H9 (cell line): ENCODE measurements around the gene CELF4. TPM values are rescaled to one million over a fixed set of nuclear protein-coding genes. Genes with fewer than 3 reads are reported as not detected.

Experiments used
- DNase-seq: peaks from one replicate; pipeline ENCODE4 v3.0.0-alpha.2; 2017
- H2AFZ ChIP-seq: one replicate; pipeline ENCODE4 v1.6.1; 2013; ENCODE audit warnings: mild to moderate bottlenecking, low read length, control low read depth, moderate library complexity
- H2AK5ac ChIP-seq: 2 replicates; pipeline ENCODE4 v1.6.1; 2013; ENCODE audit warnings: low read length, control low read depth, mixed read lengths; ENCODE audit not compliant: insufficient read length
- H2BK120ac ChIP-seq: one replicate; pipeline ENCODE4 v1.6.1; 2013; ENCODE audit warnings: low read depth, mild to moderate bottlenecking, low read length, control low read depth, inconsistent platforms; ENCODE audit not compliant: poor library complexity, severe bottlenecking
- H2BK12ac ChIP-seq: 2 replicates; pipeline ENCODE4 v1.6.1; 2013; ENCODE audit warnings: low read length, control low read depth, mixed read lengths, low read depth; ENCODE audit not compliant: insufficient read length
- H2BK15ac ChIP-seq: 2 replicates; pipeline ENCODE4 v1.6.1; 2013; ENCODE audit warnings: low read depth, low read length, control low read depth
- H2BK20ac ChIP-seq: one replicate; pipeline ENCODE4 v1.6.1; 2013; ENCODE audit warnings: low read depth, mild to moderate bottlenecking, low read length, control low read depth, inconsistent platforms; ENCODE audit not compliant: poor library complexity, severe bottlenecking
- H2BK5ac ChIP-seq: 2 replicates; pipeline ENCODE4 v1.6.1; 2013; ENCODE audit warnings: low read length, control low read depth, mixed read lengths; ENCODE audit not compliant: insufficient read length
- H3K14ac ChIP-seq: 2 replicates; pipeline ENCODE4 v1.6.1; 2013; ENCODE audit warnings: low read length, control low read depth; ENCODE audit not compliant: insufficient read depth
- H3K18ac ChIP-seq: 2 replicates; pipeline ENCODE4 v1.6.1; 2013; ENCODE audit warnings: low read depth, mild to moderate bottlenecking, mixed read lengths, low read length, control low read depth; ENCODE audit not compliant: insufficient read length
- H3K23ac ChIP-seq: 2 replicates; pipeline ENCODE4 v1.6.1; 2013; ENCODE audit warnings: low read length, control low read depth, mixed read lengths, low read depth; ENCODE audit not compliant: insufficient read length
- H3K23me2 ChIP-seq: 2 replicates; pipeline ENCODE4 v1.6.1; 2013; ENCODE audit warnings: low read depth, mild to moderate bottlenecking, mixed read lengths, low read length, control low read depth; ENCODE audit not compliant: insufficient read length, poor library complexity, severe bottlenecking
- H3K27ac ChIP-seq: 2 replicates; pipeline ENCODE4 v1.5.1; 2013; ENCODE audit warnings: low read length, control low read depth, mixed read lengths, low read depth; ENCODE audit not compliant: insufficient read length
- H3K27me3 ChIP-seq: 2 replicates; pipeline ENCODE4 v1.6.1; 2013; ENCODE audit warnings: low read length, control low read depth, inconsistent platforms; ENCODE audit not compliant: insufficient read depth
- H3K4ac ChIP-seq: 2 replicates; pipeline ENCODE4 v1.6.1; 2013; ENCODE audit warnings: low read depth, mild to moderate bottlenecking, control low read depth, inconsistent platforms, low read length, moderate library complexity
- H3K4me1 ChIP-seq: 2 replicates; pipeline ENCODE4 v1.6.1; 2013; ENCODE audit warnings: low read length, control low read depth, inconsistent platforms; ENCODE audit not compliant: insufficient read depth
- H3K4me2 ChIP-seq: 2 replicates; pipeline ENCODE4 v1.6.1; 2013; ENCODE audit warnings: low read length, control low read depth, mixed read lengths; ENCODE audit not compliant: insufficient read length, insufficient read depth
- H3K56ac ChIP-seq: 2 replicates; pipeline ENCODE4 v1.6.1; 2013; ENCODE audit warnings: low read depth, mild to moderate bottlenecking, mixed read lengths, low read length, control low read depth; ENCODE audit not compliant: insufficient read length
- H3K79me1 ChIP-seq: 2 replicates; pipeline ENCODE4 v1.6.1; 2013; ENCODE audit warnings: low read depth, mild to moderate bottlenecking, moderate library complexity, low read length, control low read depth, inconsistent platforms; ENCODE audit not compliant: insufficient read depth, poor library complexity, severe bottlenecking
- H3K79me2 ChIP-seq: 2 replicates; pipeline ENCODE4 v1.6.1; 2013; ENCODE audit warnings: low read length, control low read depth, inconsistent platforms; ENCODE audit not compliant: insufficient read depth
- H3K9ac ChIP-seq: 2 replicates; pipeline ENCODE4 v1.6.1; 2013; ENCODE audit warnings: low read length, control low read depth, mixed read lengths; ENCODE audit not compliant: insufficient read length; ENCODE audit errors: extremely low read depth
- H3K9me3 ChIP-seq: one replicate; pipeline ENCODE4 v1.6.1; 2013; ENCODE audit warnings: low read depth, low read length, inconsistent platforms; ENCODE audit not compliant: control insufficient read depth
- H3T11ph ChIP-seq: one replicate; pipeline ENCODE4 v1.6.1; 2013; ENCODE audit warnings: mild to moderate bottlenecking, low read length, control low read depth, inconsistent platforms
- H4K20me1 ChIP-seq: one replicate; pipeline ENCODE4 v1.6.1; 2013; ENCODE audit not compliant: control insufficient read depth, insufficient read length, insufficient read depth
- H4K5ac ChIP-seq: 2 replicates; pipeline ENCODE4 v1.6.1; 2013; ENCODE audit warnings: low read depth, mild to moderate bottlenecking, mixed read lengths, low read length, control low read depth; ENCODE audit not compliant: insufficient read length
- H4K8ac ChIP-seq: replicated peaks from 2 replicates; pipeline ENCODE4 v1.6.1; 2013; ENCODE audit warnings: low read length, control low read depth, mixed read lengths, low read depth; ENCODE audit not compliant: insufficient read length
- H4K91ac ChIP-seq: 2 replicates; pipeline ENCODE4 v1.6.1; 2013; ENCODE audit warnings: low read depth, mild to moderate bottlenecking, moderate library complexity, mixed read lengths, low read length, control low read depth; ENCODE audit not compliant: insufficient read length
- H3K27ac Mint-ChIP-seq, 3 experiments: 2 replicates in 2 of 3; 3 replicates in 1 of 3; pipeline ENCODE4 v1.8.0; 2020 to 2021; ENCODE audit warnings: mixed read lengths in 3 of 3, mild to moderate bottlenecking in 1 of 3, moderate library complexity in 1 of 3
- H3K27me3 Mint-ChIP-seq: 2 replicates; pipeline ENCODE4 v1.8.0; 2021; ENCODE audit warnings: low read depth, mild to moderate bottlenecking, moderate library complexity, mixed read lengths
- H3K36me3 Mint-ChIP-seq, 3 experiments: 2 replicates in 2 of 3; 3 replicates in 1 of 3; pipeline ENCODE4 v1.8.0; 2020 to 2021; ENCODE audit warnings: low read depth in 3 of 3, mixed read lengths in 3 of 3; ENCODE audit not compliant: insufficient read depth in 1 of 3
- H3K4me1 Mint-ChIP-seq, 2 experiments: 2 replicates each; pipeline ENCODE4 v1.8.0; 2020; ENCODE audit warnings: mixed read lengths in 2 of 2
- H3K4me3 Mint-ChIP-seq, 2 experiments: 2 replicates in 1 of 2; 3 replicates in 1 of 2; pipeline ENCODE4 v1.8.0; 2020 to 2021; ENCODE audit warnings: mild to moderate bottlenecking in 2 of 2, mixed read lengths in 2 of 2, moderate library complexity in 1 of 2
- H3K9me3 Mint-ChIP-seq, 2 experiments: 2 replicates in 1 of 2; 3 replicates in 1 of 2; pipeline ENCODE4 v1.8.0; 2020; ENCODE audit warnings: mild to moderate bottlenecking in 2 of 2, mixed read lengths in 2 of 2, moderate library complexity in 1 of 2
- WGBS: extraction: QIAGEN DNeasy Blood & Tissue Kit; methylation state at CpG from one replicate; pipeline ENCODE4 v1.1.7; 2013; ENCODE audit warnings: missing lambda C conversion rate, low lambda C conversion rate, mixed read lengths; ENCODE audit not compliant: insufficient read length; ENCODE audit errors: extremely low coverage; 5-methylcytosine and 5-hydroxymethylcytosine counted together
- total RNA-seq: library from RNA; stranded (reverse); gene quantifications from 2 replicates; pipeline ENCODE4 v1.2.1, GENCODE V29; 2021
- TF ChIP-seq, protein P1 (sequence below): fragments of 200-600 bp; sonication (generic); conservative IDR thresholded peaks from 3 replicates; pipeline ENCODE4 v1.8.0; 2021; ENCODE audit warnings: antibody characterized with exemption, mild to moderate bottlenecking

The CELF4 gene
- total RNA-seq, 1 experiment from 2014 or later: 1.1 TPM

DNA sequence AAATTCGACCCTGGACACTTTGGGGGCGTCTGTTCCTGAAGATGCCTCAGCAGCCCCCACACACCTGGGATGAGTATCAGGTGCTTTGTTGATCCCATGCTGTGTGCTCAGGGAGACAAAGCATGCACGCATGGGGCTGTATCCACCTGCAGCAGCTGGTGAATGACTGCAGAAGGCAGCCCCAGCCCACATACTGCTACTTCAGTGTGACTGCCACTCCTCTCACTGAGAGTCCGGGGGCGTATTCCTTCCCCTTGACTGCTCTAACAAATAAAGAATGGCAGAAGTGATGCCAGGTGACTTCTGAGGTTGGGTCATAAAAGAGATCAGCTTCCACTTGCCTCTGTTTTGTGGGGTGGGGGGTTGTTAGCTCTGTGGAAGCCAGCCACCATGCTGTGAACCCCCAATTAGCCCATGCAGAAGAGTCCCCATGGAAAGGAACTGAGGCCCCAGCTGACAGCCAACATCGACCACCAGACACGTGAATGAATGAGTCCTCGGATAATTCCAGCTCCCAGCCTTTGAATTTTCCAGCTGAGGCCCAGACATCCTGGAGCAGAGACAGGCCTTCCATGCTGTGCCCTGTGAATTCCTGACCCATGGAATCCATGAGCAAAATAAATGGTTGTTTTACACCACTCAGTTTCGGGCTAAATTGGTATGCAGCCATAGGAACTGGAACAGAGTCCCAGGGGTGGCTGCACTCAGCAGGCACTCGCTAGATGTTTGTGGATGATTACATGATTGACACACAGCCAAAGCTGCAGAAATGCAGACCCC lies 289.3 kb downstream of the CELF4 start:
- Histone ChIP-seq H3K79me1 (no peaks in the 10 kb centered on the region), H3T11ph (no peak overlapping the region), H3K27ac (no peak overlapping the region), H2BK20ac (no peak overlapping the region), H3K23me2 (no peaks in the 10 kb centered on the region), H4K20me1 (no peaks in the 10 kb centered on the region), H3K56ac (no peak overlapping the region), H3K9me3 (no peaks in the 10 kb centered on the region), H2BK15ac (no peak overlapping the region), H2AK5ac (no peak overlapping the region), H2BK5ac (no peak overlapping the region), H2AFZ (no peak overlapping the region), H3K4ac (no peak overlapping the region), H3K18ac (no peak overlapping the region), H4K8ac (no peak overlapping the region), H4K91ac (no peak overlapping the region), H4K5ac (no peak overlapping the region), H3K4me1 (no peaks in the 10 kb centered on the region), H2BK12ac (no peak overlapping the region), H3K9ac (no peak overlapping the region), H2BK120ac (no peak overlapping the region), H3K27me3 (no peaks in the 10 kb centered on the region), H3K79me2 (no peaks in the 10 kb centered on the region), H3K4me2 (no peak overlapping the region), H3K14ac (no peak overlapping the region), H3K23ac (no peak overlapping the region)
- WGBS: no CpG with 5 or more reads among the region's 10 CpGs
- H3K36me3 Mint-ChIP-seq: no peaks in the 10 kb centered on the region
- H3K4me1 Mint-ChIP-seq: peaks cover 15 to 24% of the 10 kb centered on the region in 2 experiments
- no peak overlapping the region for H3K27ac Mint-ChIP-seq
- no peak overlapping the region for H3K4me3 Mint-ChIP-seq
- TF ChIP-seq, protein P1, sequence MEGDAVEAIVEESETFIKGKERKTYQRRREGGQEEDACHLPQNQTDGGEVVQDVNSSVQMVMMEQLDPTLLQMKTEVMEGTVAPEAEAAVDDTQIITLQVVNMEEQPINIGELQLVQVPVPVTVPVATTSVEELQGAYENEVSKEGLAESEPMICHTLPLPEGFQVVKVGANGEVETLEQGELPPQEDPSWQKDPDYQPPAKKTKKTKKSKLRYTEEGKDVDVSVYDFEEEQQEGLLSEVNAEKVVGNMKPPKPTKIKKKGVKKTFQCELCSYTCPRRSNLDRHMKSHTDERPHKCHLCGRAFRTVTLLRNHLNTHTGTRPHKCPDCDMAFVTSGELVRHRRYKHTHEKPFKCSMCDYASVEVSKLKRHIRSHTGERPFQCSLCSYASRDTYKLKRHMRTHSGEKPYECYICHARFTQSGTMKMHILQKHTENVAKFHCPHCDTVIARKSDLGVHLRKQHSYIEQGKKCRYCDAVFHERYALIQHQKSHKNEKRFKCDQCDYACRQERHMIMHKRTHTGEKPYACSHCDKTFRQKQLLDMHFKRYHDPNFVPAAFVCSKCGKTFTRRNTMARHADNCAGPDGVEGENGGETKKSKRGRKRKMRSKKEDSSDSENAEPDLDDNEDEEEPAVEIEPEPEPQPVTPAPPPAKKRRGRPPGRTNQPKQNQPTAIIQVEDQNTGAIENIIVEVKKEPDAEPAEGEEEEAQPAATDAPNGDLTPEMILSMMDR: no peak
- no peak for DNase-seq
- peaks cover 23% of the 10 kb centered on the region for H3K27me3 Mint-ChIP-seq
- H3K9me3 Mint-ChIP-seq: peaks cover 0 to 3% of the 10 kb centered on the region in 2 experiments; a peak in 3 of 5 replicates
